Fibroblast of peridontal ligament (primary cell): Measurements from ENCODE around the gene SLC16A9.
A peak's percentile ranks its signal among the peaks of the same experiment; 100 is the strongest.
"Not testable (repeated sequence)": the region's sequence is repeated elsewhere in the genome, so short reads cannot be mapped to it uniquely, and the experiment has no call there.

ENCODE experiments used
- DNase-seq: peaks from one replicate; pipeline ENCODE4 v3.0.0-alpha.2; 2010; ENCODE audit errors: extremely low read depth

Gene SLC16A9, protein sequence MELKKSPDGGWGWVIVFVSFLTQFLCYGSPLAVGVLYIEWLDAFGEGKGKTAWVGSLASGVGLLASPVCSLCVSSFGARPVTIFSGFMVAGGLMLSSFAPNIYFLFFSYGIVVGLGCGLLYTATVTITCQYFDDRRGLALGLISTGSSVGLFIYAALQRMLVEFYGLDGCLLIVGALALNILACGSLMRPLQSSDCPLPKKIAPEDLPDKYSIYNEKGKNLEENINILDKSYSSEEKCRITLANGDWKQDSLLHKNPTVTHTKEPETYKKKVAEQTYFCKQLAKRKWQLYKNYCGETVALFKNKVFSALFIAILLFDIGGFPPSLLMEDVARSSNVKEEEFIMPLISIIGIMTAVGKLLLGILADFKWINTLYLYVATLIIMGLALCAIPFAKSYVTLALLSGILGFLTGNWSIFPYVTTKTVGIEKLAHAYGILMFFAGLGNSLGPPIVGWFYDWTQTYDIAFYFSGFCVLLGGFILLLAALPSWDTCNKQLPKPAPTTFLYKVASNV

DNA sequence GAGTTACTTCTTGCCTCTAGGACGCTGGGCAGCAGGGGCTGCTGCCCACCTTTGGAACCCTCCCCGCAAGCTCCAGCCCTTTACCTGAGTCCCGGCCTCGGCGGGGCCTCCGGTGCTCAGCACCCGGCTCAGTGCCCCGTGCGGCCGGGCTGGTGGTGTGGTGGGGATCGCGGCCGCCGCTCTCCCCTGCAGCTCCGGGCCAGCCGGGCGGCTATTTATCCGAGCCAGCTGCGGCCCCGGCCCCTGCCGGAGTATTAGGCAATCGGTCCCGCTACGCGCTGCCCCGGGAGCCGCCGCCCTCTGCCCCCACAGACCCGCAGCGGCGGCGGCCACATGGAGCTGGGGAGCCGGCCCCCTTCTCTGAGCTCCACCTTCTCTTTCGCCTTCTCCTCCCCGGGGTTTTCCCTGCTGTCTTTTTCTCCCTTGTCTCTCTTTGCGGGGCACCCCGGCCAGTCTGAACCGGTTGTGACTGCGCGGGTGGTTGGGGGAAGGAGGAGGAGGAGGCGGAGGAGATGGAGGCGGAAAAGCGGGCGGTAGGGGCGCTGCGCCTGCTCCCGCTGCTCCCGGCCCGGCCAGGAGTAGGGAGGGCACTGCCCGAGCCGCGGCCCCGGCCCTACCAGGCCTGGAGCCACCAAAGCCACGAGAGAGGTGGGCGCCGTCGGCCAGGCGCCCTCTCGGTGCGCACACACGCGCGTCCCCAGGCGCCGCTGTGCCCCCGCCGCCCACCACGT is at the start of gene SLC16A9:
Gene SLC16A9 (minus strand): TSS at position 456 of the 731 bp plus-strand sequence. CDS start 25,559 bp downstream, outside the sequence.
- DNase-seq, result peak; percentile 17

DNA sequence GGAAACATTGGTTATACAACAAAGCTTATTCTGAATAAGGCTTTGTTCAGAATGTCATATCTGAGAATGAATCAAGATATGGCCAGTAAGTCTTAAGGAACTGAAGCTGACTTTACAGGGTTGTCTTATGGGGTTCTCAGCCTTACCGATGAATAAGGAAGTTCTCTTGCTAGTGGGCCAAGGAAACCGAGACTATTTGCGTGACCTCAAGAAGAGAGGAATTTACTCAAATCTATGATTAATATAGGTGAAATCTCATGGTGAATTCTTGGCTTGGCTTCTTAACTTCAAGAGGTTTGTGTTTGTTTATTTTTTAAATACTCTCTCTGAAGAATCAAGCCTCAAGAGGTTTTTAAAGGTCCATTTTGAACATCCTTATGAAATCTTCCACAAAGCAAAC is 48.3 kb upstream of the SLC16A9 start:
- no peak for DNase-seq

DNA sequence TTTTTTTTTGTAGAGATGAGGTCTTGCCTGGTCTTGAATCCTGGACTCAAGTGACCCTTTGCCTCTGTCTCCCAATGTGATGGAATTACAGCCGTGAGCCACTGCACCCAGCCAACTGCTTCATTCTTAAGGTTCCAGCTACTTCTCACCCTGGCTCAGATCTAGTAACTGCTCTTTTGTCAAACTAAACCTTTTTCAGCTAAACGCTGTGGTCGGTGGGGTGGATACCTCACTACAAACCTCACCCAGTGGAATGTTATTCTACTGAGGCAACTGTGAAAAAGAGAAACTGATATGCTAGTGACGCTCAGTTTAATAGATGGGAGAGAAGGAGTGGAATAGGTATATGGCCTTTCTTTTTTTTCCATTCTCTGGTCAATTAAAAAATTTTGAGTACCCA is 45.3 kb upstream of the SLC16A9 start:
- no peak for DNase-seq

DNA sequence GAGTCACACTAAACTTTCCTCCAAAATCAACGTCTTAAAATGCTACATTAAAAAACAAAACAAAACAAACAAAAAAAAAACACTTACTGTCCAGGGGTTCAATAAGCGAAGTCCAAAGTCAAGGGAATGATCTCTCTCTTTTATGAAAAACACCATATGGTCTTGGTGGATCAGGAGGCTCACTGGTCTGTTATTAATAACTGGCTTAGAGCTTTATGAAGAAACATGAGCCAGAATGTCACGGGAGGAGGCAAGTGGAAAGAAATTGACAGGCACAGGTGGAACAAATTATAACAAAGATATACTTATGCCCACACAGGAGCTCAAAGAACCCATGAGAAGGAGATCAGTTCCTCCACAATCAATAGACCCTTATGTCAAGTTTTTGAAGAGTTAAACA is 43.6 kb upstream of the SLC16A9 start, which contains the start of gene MRLN:
Gene MRLN (minus strand): TSS at position 189 of the 400 bp plus-strand sequence.
- no peak for DNase-seq

DNA sequence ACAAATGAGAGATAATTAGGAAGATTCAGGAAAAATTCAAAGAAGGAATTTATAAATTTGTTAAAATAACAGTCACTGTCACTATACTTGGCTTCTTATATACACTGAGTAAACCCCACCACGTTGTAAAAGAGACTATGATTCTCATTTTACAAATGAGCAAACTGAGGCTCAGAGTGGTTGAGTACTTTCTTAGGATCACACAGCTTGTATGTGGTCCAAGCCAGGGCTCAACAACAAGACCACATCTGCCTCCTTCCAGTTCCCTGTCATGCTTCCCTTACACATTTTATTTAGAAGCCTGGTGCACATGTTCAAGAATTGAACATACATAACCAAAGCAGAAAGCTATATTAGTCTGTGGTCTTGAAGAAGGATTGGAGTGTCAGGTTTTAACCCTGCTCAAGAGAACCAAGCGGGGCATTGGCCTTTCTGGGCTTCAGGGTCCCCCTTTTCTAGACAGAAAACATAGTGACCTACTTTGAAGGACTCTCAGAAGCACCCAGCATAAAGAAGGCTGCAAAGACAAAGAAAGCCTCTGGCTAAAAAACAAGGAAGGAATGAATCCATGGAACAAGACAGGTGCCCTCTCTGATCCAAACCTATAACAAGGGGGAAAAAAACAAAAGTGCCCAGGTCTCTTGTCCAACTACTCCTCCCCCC is 42.8 kb upstream of the SLC16A9 start:
- DNase-seq, result no peak

DNA sequence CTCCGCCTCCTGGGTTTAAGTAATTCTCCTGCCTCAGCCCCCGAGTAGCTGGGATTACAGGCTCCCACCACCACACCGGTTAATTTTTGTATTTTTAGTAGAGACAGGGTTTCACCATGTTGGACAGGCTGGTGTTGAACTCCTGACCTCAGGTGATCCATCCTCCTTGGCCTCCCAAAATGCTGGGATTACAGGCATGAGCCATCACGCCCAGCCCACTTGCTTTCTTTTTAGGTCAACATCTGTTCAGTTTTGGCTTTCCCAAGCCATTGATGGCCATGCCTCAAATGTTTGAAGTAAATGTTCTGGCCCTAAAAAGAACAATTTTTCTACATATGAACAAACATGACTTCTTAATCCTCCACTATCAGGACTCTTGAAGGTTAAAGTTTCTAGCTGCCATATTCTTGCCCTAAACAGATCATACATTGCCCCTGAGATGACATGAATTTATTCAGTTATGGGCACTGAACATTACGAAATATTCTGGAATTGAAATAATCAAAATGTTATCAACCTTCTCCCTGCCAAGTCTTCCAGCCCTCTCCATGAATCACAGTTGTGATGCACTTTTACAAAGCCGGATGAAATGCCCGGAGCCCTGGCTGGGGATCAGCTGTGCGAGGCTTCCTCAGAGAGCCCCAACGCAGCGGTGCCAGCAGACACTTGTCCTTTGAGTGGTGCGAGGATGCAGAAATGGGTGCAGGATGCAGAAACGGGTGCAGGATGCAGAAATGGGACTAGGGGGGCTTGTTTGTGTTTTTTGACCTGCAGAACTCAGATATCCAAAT is 40.7 kb upstream of the SLC16A9 start:
- no peak for DNase-seq

DNA sequence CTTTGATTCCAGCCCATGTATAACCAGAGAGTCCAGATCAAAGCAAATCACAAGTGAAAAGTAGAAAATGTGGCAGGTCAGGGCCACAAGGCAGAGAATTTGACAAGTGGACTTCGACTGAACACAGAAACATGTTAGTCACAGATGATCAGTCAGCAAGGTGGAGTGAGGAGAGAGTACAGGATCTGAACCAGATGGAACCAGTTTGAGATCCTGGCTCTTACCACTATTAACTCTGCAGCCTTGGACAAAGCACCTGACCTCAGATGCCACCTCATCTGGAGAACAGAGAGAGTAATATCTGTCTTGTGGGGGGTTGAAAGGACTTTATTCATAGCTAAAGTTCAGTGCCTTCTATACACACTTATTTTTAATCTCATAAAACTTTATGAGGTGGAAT is 39.2 kb upstream of the SLC16A9 start:
- DNase-seq, result no peak

DNA sequence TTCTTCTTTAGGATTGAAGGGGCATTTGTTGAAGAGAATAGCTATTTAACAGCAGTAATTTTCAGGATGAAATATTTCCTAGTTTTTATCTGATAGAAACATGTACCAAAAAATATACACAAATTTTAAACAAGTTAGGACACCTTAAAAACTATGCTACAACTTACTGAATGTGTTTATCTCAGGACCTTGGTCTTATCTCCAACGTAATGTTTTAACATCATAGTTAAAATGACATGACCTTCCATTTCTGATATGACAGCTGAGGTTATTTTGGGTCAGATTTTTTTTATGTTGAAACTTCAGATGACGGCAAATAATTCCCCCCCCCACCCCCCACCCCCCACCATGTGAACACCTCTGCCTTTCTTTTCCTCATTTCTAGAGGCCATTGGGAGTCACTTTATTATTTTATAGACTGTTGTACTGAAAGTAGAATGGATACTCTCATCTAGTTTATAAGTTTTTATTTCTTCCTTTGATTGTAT is 35.6 kb upstream of the SLC16A9 start:
- DNase-seq, result no peak

DNA sequence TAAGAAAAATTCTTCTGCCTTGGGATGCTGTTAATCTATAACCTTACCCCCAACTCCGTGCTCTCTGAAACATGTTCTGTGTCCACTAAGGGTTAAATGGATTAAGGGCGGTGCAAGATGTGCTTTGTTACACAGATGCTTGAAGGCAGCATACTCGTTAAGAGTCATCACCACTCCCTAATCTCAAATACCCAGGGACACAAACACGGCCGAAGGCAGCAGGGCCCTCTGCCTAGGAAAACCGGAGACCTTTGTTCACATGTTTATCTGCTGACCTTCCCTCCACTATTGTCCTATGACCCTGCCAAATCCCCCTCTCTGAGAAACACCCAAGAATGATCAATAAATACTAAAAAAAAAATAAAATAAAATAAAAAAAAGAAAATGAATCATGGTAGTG is 35.1 kb upstream of the SLC16A9 start:
- DNase-seq, result not testable (repeated sequence)

DNA sequence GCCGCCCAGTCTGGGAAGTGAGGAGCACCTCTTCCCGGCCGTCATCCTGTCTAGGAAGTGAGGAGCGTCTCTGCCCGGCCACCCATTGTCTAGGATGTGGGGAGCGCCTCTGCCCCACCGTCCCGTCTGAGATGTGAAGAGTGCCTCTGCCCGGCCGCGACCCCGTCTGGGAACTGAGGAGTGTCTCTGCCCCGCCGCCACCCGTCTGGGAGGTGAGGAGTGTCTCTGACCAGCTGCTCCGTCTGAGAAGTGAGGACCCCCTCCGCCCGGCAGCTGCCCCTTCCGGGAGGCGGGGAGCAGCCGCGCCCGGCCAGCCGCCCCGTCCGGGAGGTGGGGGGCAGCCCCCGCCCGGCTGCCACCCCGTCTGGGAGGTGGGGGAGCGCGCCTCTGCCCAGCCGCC is 34.5 kb upstream of the SLC16A9 start:
- not testable (repeated sequence) for DNase-seq

DNA sequence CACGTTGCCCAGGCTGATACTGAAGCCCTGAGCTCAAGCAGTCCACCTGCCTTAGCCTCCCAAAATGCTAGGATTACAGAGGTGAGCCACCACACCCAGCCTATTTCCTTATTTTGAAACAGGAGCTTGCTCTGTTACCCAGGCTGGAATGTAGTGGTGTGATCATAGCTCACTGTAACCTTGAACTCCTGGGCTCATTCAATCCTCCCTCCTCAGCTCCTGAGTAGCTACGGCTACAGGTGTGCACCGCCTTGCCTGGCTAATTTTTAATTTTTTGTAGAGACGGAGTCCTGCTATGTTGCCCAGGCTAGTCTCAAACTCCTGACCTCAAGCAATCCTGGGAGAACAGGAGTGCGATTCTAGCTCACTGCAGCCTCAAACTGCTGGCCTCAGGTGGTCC is 31.9 kb upstream of the SLC16A9 start:
- no peak for DNase-seq

DNA sequence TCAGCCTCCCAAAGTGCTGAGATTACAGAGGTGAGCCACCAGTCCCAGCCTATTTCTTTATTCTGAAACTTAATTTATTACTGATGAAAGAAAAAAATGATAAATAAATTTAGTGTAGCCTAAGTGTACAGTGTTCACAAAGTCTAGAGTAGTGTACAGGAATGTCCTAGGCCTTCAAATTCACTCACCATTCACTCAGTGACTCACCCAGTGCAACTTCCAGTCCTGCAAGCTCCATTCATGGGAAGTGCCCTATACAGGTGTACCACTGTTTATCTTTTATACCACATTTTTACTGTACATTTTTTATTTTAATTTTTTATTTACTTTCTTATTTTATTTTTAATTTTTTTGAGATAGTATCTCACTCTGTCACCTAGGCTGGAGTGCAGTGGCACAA is 31.4 kb upstream of the SLC16A9 start:
- DNase-seq, result no peak

DNA sequence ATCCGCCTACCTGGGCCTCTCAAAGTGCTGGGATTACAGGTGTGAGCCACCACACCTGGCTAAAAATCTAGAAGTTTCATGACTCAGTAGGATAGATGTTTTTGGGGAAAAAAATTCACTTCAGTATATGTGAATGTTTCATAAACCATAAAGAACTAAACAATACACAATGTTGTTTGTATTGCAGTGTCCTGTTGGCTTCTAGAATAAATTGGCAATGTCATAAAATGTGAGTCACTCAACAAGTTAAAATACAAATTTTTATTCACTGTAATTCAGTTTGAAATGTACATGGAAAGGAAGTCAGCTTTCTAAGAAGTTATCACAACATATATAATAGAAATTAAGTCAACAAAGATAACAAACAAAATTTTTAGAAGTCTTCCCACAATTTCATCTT is 27.1 kb upstream of the SLC16A9 start:
- no peak for DNase-seq

DNA sequence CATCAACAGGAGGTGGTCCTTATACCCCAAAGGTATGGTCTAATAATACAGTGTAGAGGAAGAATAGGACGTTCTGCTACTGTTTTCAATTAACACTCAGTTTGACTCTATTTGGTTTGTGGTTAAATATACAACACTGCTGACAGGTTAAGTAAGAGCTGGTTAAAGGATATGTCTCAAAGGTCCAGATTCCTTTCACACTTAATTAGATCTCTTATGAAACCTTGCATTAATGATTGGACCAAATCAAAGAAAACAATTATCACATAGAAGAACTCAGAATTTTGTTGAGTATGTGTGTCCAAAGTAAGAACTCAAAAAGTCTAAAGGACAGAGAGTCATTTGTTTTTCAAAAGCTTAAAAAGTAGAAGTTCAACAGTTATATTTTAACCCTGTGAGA is 25.6 kb upstream of the SLC16A9 start:
- no peak for DNase-seq

DNA sequence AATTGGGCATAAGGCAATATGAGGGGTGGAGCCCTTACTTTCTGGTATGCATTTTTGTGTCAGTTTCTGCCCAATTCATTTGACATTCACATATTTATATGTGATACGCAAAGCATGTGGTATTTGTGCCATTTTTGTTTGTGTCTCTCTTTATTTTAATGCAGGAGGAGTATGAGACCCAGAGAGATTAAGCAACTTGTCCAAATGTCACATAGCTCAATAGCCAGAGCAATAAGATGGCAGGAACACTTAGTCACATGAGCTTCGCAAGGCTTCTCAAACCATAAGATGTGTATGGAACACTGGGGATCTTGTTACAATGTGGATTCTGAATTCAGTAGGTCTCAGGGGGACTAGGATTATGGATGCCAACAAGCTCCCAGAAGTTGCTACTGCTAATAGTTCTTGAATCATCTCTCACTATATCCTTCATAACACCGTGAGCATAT is 24.4 kb upstream of the SLC16A9 start:
- DNase-seq, result no peak

DNA sequence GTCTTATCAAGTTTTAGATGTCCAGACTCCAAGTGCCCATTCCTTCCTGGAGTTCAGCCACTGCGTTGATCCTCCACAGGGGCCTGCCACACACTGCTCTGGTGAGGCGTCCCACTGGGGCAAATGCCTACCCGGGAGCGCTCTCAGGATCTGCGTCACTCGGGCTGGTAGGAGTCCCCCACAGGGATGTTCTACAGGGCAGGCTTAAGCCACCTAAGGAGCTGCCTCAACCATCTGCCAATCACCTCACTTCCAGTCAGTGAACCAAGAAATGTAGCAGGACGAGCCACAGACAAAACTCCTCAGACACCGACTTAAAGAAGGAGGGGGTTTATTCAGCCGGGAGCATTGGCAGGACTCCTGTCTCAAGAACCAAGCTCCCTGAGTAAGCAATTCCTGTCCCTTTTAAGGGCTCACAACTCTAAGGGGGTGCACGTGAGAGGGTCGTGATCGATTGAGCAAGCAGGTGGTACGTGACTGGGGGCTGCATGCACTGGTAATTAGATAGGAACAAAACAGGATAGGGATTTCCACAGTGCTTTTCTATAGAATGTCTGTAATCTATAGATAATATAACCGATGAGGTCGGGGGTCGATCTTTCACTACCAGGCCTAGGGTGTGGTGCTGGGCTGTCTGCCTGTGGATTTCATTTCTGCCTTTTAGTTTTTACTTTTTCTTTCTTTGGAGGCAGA is 23.8 kb upstream of the SLC16A9 start:
- DNase-seq, result not testable (repeated sequence)

DNA sequence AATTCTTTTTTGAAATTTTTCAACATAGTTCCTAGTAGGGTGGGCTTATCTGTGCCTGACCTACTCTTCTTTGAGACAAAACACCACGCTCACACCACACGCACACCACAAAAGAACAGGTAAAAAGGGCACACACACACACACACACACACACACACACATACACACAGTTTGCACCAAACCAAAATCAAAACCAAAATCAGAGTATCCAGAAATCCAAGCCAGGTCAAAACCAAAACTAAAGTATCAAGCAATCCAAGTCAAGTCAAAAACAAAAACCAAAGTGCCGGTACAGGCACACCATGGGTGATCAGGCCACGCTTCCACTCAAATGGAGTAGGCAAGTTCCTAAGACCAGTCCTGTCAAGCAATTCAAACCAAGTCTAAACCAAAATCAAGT is 23.2 kb upstream of the SLC16A9 start:
- not testable (repeated sequence) for DNase-seq

DNA sequence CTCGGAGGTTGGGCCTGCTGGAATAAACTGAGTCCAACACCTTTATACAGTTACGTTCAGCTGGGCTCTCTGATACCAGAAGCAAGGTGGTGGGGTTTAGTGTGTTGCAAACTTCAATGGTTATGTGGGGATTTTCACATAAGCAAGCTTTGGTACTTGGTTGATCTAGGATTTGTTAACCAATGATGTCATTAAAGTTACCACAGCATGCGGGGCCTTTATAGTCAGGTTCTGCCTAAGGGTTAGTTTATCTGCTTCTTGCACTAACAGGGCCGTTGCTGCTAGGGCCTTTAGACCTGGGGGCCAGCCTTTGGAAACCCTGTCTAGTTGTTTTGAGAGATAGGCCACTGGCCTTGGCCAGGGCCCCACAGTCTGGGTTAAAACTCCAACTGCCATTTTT is 19.5 kb upstream of the SLC16A9 start:
- not testable (repeated sequence) for DNase-seq

DNA sequence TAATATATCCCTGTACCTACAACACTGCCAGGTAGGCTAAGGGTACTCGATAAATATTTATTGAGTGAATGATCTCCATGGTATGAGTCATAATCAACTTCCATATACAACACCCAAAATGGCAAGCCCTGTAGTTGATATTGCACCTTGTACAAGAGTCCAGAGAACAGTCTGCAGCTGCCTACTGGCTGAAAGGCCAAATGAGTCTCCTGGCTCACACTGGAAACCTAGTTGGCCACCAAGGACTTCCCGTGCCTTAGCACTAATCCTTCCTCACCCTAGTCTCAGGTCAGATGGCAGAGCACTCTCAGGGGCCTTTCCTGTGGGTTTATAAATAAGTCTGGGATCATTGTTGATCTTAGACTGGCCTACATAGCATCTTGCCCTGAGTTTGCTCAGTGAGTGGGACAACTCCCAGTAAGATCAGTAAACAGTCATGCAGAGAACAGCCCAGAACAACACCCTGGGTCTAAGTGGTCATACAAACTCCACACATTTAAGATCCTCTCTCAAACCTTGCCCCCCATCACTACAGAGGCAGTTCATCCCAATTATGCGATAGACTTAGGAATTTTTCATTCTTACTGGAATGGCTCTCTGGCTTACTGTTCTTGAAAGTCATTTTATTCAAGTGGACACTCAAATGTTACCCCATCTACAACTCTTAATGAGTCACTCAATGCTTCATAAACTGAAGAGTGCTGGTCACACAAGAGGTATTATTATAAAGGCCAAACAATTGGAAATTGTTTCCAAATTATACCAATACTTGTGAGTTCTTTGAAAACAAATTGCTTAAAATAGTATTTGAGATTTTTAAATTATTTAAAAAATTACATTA is 14.7 kb upstream of the SLC16A9 start:
- DNase-seq, result no peak

DNA sequence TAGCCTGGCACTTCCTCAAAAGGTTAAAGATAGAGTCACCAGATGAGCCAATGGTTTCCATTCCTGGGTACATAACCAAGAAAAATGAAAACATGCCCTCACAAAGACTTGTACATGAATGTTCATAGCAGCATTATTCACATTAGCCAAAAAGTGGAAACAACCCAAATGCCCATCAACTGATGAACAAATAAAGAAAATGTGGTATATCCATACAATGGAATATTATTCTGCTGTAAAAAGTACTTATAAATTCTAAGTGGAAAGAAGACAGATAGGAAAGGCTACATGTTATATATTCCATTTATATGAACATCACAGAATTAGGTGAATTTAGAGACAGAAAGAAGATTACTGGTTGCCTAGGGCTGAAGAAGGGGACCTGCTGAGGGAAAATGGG is 10.7 kb upstream of the SLC16A9 start:
- DNase-seq, result no peak
